G401 (cell line): ENCODE results near the gene AAMP. TPM values are rescaled to one million over a fixed set of nuclear protein-coding genes. Genes with fewer than 3 reads are reported as not detected.

Experiments
- DNase-seq: peaks from one replicate; pipeline ENCODE4 v3.0.0-alpha.2; 2015; ENCODE audit warnings: low spot score
- in situ Hi-C: cut with HindIII; loops from 2 replicates; pipeline ENCODE4 v1.10.0; 2016; ENCODE audit warnings: low sequenced_read_pairs, mixed read lengths
- total RNA-seq: library from RNA; depleted of rRNA; stranded (reverse); fragments of >200 nt; shearing (Covaris generic); gene quantifications from 2 replicates; pipeline ENCODE4 v1.2.3, GENCODE V29; 2014

The AAMP gene
- total RNA-seq, 1 experiment from 2014 or later = 217 TPM

DNA sequence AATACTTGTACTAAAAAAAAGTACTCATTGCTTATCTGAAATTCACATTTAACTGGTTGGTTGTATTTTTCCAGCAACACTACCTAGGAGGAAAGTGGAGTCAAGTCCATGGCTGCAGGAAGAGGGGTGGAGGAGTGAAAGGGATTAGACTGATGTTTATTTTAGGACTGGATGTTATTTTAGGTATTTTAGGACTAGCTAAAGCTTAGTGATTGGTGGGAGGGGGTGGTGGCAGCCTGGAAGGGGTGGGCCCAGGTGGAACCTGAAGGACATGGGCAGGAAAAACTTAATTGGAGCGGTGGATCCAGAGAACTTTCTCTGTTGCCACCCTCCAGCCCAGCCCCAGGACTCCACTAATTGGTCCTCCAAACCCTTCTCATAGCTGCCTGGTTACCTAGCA is 26.3 kb upstream of the AAMP start:
- DNase-seq = no peak
- in situ Hi-C loops = no loop called here

DNA sequence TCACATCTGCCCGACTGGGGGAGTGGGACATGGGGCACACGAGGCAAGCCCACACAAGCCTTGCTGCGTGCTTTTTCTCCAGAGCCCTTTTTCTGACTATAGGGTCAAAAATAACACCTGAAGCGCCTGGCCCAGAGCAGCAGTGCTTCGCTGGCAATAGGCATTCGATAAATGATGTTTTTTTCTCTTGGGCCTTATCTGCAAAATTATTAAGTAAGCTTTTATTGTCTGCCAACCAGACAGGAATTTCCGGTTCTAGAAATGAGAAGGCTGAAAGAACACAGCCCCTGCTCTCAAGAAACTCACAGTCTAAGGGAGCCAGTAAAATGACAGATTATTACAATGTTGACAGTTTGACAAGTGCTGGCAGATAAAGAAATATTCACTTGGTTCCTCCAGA is 25.1 kb upstream of the AAMP start:
- DNase-seq = no peak
- in situ Hi-C loops = no loop called here

DNA sequence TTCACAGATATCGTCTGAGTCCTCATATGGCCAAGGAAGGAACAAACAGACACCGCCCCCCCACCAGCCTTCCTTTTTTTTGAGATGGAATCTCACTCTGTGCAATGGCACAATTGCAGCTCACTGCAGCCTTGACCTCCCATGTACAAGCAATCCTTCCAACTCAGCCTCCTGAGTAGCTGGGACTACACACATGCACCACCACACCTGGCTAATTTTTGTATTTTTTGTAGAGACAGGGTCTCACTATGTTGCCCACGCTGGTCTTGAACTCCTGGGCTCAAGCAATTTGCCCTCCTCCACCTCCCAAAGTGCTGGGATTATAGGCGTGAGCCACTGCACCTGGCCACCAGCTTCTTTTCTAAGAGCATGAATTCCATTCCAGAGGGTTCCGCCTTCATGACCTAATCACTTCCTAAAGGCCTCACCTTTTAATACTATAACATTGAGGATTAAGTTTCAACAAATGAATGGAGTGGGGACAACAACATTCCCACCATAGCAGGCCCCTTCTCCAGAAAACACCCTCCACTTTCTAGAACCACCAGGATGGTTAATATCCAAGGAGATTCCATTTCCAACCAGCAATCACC is 24.6 kb upstream of the AAMP start:
- DNase-seq = no peak
- in situ Hi-C loops = no loop called here

DNA sequence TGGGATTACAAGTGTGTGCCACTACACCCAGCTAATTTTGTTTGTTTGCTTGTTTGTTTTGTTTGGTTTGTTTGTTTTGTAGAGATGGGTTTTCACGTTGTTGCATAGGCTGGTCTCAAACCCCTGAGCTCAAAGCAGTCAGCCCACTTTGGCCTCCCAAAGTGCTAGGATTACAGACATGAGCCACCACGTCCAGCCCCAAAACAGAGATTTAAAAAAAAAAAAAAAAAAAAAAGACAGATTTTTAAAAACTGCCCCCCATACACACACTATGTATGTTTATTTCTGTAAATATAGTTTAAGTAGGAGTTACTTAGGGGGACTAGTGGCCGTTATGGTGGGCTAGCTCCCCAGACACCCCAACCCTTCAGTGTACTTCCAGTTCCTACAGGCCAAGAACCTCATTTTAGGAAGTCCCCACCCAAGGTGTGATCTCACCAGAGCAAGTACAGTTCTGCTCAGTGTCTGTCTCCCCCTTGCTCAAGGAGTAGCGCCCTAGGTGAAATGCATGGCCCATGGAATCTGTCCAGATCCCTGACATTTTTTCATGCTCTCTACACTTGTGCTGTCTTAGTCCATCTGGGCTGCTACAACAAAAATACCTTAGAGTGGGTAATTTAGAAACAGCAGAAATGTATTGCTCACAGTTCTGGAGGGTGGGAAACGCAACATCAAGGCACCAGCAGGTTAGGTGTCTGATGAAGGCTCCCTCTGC is 23.9 kb upstream of the AAMP start:
- DNase-seq = no peak
- in situ Hi-C loops = no loop called here

DNA sequence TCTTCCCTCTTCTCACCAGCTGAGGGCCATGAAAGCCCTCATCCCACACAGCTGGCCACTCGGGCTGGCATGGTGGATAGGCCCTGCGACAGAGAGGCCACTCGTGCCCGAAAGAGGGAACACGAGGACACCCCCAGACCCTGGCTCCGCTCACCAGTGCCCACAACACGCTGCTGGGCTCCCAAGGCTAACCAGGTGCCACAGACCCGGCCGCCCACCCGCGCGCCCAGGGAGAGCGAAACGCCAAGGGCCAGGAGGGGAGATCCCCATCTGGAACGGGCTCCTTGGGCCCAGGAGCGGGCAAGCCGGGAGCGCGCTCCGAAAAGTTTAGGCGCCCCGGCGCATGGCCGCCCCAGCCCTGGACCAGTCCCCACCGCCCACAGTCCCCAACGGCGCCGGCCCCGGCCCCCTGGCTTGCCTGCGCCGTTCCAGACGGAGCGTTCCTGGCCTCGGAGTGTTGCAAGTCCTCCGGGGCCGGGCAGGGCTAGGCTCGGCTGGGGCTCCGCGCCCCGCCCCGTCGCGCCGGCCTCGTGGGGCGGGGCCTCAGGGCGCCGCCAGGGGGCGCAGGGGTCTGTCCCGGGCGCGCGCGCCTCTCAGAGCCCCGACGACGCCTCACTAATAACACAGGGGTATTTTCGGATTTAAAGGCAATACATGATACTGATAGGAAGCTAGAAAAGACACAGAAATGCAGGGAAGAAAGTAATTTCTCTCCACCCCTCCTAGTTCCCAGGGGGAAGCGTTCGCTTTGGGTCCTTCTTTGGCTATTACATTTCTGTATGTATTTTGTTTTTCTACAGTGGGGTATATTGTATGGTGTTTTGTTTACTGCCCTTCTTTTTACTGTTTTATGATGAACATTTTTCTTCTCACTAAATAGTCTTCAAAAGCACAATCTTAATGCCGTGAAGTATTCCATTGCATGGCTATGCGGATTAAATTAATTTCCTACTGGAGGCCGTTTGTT is 22.4 kb upstream of the AAMP start, which contains the start of gene TMBIM1:
Gene TMBIM1, minus strand, starts transcription at position 456 of the 967 bp plus-strand sequence. CDS start 10,362 bp downstream, outside the sequence.
- peak; percentile 41 for DNase-seq
- in situ Hi-C loops = no loop called here

DNA sequence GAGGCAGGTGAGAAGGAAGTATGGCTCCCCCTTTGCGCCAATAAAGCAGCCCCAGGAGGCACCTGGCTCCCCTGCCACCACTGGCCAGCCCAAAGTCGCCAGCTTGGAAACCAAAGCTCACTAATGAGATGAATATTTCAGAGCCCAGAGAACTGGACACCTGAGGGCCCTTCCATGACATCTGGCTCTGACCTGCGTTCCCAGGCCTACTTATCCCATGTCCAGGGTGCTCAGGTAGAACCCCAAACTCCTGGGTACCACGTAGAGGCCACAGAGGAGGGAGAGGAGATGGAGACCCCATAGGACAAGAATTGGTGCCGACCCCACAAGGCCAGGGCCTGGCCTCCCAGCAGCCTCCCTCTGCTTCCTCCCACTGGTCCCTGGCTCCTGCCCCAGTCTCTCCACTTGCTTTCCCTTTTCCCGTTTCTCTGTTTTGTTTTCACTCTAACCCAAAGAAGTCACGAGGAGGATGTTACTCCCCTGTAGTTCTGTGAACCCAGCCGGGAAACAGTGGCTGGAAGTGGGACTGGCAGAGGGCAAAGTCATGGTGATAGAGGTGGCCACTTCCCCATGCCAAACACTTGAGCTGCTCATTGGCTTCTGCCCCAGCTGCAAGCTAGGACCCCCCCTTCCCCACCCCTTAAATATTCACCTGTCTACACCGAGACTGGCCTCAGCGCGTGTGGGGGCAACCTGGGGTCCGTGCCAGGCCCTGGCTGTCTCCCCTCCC is 21.5 kb upstream of the AAMP start:
- in situ Hi-C loops = no loop called here
- DNase-seq = peak; percentile 12

DNA sequence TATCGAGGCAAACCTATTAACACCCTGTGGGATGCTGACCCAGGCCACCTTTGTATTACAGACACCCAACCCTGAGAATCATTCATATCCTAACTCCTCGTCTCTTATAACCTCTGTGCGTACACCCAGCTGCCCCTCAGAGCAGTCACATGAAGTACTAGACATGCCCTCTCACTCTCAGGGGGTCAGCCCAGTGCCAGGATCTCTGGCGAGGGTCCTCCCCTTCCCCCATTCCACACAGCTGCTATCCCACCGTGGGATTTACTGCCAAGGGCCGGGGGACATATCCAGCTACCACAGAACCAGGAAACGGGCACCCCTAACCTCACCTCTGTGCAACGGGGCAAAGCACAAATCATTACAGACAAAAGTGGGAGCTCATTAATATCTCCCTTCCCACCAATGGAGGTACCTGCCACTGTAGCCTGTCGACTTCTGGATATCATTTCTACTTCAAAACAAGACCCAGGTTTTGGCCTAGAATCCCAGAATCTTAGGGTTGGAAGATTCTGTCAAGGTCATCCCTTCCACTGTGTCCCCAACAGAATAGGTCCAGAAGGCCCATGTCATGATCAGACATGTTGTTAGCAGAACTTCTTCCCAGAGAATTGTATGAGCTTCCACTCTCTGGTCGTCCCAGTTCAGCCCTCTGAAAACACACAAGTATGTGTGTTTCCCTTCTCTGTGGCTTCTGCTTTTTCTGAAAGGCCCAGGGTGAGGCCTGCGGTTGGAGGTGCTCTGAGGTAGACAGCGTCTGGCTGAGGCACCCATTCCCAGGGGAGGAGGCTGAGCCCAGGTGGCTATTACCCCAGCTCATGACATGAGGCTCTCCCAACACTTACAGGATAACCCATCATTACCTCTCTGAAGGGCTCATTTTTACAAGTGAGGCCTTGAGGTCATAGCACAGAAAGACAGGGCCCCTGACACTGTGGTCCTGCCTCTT is 20.7 kb upstream of the AAMP start:
- in situ Hi-C loops = no loop called here
- DNase-seq = peak; percentile 11

DNA sequence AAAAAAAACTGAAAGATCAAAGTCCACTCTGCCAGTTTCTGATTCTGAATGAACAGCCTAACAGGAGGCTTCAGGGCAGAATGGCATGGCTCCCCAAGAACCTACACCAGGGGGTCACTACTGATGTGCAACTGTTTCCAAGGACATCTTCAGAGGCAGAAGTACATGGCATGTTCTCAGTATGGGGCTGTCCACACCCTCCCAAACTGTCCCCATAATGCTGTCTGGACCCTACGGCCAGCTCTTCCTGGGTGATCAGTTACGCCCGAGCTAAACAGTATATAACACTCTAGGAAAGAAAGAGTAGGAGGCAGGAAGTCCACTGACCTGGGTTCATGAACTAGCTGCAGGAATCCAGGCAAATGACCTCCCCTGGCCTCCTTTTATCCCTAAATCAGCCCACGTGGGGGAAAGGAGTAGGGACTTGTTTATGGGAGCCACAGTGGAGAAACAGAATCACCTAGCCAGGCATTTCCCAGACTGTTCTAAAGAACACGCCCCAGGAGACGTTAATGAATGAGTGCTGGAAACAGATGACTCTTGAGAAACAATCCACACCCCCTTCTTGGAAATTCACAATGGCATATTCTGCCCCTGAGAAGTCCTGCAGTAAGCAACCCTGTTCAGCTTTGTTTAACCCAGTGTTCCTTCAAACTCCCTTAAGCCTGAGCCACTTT is 19.8 kb upstream of the AAMP start:
- peak; percentile 10 for DNase-seq
- in situ Hi-C loops = no loop called here

DNA sequence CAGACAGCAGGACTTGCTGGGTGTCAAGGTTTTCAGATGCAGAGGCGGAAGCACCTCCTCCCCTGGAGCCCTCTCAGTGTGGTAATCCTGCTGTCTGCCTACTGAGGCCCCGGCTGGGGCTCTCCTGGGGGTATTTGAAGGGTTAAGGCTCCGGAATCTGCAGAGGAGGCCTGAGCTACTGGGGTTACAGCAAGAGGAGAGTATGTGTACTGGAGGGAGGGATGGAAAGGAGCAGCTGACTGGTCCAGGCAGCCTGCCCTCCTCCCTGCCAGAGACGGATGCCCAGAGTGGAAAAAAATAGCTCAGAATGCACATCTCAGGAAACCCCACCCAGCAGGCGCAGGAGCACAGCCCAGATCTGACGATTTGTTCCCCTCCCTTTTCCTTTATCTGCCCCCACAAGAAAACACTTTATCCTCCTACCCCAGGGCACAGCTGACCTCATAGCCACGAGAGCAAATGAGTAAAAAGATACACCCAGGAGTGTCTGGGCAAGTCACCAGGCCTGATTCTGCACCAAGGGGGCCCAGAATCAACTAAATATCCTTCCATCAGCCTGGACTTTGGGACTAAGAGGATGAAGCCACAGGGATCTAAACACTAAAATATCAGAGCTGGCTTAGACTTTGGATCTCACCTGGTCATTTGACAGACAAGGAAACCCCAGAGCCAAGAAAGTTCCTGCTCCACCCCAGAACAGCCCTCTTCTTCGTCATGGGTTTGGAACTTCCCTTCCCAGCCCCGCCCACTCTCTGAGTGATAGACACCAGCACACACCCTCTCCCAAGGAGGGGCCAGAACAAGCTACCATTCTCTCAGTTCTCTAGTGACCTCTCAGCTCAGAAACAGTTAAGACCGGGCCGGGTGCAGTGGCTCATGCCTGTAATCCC is 16.9 kb upstream of the AAMP start:
- DNase-seq = peak; percentile 97
- in situ Hi-C loops = no loop called here

DNA sequence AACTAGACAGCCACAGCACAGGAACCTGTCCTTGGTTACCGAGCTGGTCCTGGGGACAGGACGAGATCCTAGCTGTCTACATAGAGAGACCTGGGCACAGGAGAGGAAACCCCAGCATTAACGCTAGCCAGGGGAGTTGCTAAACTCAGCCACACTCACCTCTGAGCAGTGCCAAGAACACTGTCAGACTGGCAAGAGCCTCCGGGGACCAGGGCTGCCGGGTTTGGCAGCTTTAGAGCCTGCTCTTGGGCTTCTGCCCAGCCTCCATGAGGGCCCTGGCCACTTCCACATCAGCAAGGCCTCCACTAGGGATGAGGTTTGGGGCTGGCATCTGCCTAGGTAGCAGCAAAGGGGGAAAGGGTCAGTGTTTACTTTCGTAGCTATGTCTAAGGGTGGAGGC is 15.7 kb upstream of the AAMP start:
- in situ Hi-C loops = no loop called here
- peak; percentile 67 for DNase-seq

DNA sequence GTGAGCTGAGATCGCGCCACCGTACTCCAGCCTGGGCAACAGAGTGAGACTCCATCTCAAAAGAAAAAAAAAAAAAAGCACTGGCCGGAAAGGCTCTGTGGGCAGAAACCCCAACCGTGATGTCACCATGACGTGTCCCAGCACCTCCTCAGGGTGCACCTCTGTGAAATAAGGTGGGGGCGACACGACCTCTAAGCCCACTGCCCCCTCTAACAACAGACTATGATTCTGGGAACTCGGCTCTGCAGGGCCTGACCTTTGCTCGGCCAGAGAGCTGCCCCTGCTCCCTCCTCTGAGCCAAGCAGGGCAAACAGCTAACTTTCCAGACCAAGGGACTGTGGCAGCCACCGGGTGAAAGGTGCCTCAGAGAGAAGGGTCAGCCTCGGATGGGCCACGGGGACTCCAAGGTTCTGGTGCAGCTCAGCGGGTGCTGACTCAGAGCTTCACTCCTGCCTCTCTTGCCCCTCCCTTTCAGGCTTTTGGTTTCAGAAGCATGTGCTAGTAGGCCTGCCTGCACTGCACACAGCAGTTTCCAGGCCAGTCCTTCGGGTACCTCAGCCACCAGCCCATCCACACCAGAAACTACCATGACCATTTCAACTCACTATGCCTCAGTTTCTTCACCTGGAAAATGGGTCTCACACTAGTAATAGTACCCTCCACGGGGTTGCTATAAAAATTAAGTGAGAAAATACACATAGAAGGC is 14.3 kb upstream of the AAMP start:
- in situ Hi-C loops = no loop called here
- no peak for DNase-seq

DNA sequence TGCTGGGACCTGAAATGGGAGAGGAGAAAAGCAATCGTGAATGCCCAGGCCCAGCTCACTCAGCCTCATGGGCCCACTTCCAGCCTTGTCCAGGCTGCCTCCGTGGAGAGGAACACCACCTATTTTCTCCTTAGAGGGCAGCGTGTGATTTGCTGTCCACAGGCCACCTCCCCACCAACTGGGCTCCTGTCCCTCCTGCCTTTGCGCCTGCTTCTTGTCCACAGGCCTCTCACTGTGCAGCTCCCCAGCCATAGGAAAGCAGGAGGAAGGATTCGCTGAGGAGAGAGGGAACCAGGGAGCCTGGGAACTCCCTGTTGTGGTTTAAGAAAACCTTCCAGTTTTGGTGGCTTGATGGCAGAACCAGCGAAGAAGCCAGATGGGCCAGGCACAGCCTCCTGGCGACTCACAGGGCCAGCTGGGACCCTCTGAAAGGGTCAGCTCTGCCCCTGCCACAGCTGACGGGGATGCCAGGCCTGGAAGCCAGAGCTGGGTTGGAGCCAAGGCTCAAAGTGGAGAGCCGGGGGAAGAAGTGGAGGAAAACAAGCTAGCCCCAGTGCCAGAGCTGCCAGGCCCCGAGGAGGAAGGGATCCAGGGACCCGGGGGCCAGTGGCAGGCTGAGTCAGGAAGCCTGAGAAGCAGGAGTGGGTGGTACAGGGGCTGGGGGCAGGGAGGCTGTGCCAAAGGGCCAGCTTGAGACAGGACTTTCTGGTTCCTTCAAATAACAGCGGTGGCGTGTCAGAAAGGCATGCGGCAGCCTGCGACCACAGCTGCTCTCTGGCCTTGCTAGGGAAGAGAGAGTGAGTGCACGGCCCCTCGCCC is 12.4 kb upstream of the AAMP start:
- in situ Hi-C loops = no loop called here
- DNase-seq = peak; percentile 83

DNA sequence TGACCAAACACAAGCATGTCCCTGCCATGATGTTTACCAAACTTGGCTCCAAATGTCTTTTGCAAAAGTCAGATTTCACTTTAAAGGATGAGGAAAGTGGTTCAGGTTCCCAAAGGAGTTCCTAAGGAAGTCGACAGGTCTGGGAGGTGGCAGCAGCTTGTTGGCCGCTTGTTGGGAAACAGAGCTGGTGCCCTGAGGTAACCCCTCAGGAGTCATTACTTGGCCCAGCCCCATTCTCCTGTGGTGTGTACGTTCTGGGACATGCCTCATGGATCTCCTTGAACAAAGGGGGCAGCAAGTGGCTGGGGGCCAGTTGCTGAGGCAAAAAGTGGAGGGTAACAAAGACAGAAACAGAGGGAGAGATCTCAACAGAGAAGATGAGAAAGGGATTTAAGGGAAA is 11.5 kb upstream of the AAMP start:
- in situ Hi-C loops = no loop called here
- peak; percentile 53 for DNase-seq

DNA sequence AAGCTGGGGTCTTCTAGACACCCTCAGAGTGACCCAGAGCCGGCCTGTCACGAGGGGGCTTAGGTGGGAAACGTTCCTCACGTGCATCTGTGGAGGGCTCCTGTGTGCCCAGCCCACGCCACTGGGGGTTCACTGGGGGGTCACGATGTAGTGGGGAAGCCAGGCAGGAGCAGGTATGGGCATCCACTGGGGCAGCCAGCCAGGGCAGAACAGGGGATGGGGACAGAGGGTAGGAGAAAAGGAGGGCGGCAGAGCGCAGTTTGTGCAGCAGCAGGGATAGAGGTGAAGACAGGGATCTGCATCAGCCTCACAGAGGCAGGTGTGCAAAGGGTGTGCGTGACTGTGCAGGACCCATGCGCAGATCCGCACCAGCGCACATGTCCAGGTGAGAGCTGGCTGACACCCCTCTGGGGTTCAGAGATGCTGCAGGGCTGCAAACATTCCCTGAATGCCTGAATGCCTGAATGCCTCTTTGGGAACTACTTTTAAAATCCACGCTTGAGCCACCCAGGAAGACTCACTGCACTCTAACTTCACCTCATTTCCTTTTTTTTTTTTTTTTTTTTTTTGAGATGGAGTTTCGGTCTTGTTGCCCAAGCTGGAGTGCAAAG is 10.4 kb upstream of the AAMP start:
- DNase-seq = no peak
- in situ Hi-C loops = no loop called here
